Ishikawa (cell line): ENCODE data around the gene ENO1.

Experiments
- FOXM1 ChIP-seq: IDR thresholded peaks from 2 replicates; pipeline ENCODE4 v1.6.1; 2012; ENCODE audit warnings: low read depth, borderline replicate concordance
- REST ChIP-seq: IDR thresholded peaks from 2 replicates; pipeline ENCODE4 v1.6.1; 2012; ENCODE audit warnings: low read depth, mild to moderate bottlenecking
- TEAD4 ChIP-seq: IDR thresholded peaks from 2 replicates; pipeline ENCODE4 v1.6.1; 2012
- TF ChIP-seq, protein P1 (sequence below): IDR thresholded peaks from 2 replicates; pipeline ENCODE4 v1.6.1; 2012

- TF ChIP-seq REST (no peak), FOXM1 (no peak), TEAD4 (no peak)
- TF ChIP-seq, protein P1, sequence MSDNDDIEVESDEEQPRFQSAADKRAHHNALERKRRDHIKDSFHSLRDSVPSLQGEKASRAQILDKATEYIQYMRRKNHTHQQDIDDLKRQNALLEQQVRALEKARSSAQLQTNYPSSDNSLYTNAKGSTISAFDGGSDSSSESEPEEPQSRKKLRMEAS = no peak
These were observed 33.1 kb downstream of the ENO1 start for GRCh38 chr1:8845104-8846097.
